ENCODE results near the gene GOLGA2.

- TF ChIP-seq CTCF (conservative IDR thresholded peaks at IDR 0.05; ENCODE audit: low read depth, low read length) (no peak), EZH2 (IDR thresholded peaks at IDR 0.05; ENCODE audit: borderline replicate concordance, low read depth, low read length, poor library complexity, severe bottlenecking) (no peak)
These were observed 56.0 kb downstream of the GOLGA2 start for GRCh38 chr9:128219831-128220230.

Data from A673 (cell line).